H1 (cell line): ENCODE measurements around the gene SATL1. TPM values are rescaled to one million over a fixed set of nuclear protein-coding genes. Genes with fewer than 3 reads are reported as not detected.

ENCODE experiments used
- ASH2L ChIP-seq: fragments of 200-600, 300-600 bp; sonication (generic); IDR thresholded peaks from one replicate; pipeline ENCODE4 v1.7.1; 2017; ENCODE audit warnings: low read length
- BACH1 ChIP-seq: IDR thresholded peaks from 2 replicates; pipeline ENCODE4 v1.6.1; 2012; ENCODE audit warnings: low read length, improper control_type of control experiment
- CBX8 ChIP-seq: fragments of 300-800, 300-1000 bp; sonication (generic); IDR thresholded peaks from 2 replicates; pipeline ENCODE4 v1.7.1; 2016; ENCODE audit warnings: low read depth, low read length, borderline replicate concordance
- CEBPB ChIP-seq: IDR thresholded peaks from 2 replicates; pipeline ENCODE4 v1.6.1; 2012; ENCODE audit warnings: low read depth, low read length
- CHD1 ChIP-seq: IDR thresholded peaks from 2 replicates; pipeline ENCODE4 v1.6.1; 2012; ENCODE audit warnings: low read depth, low read length, improper control_type of control experiment
- CREB1 ChIP-seq: IDR thresholded peaks from 2 replicates; pipeline ENCODE4 v1.6.1; 2012; ENCODE audit warnings: inconsistent platforms
- HDAC2 ChIP-seq, 2 experiments: fragments of 300-600 bp in 1 of 2; sonication (generic) in 1 of 2; IDR thresholded peaks; 2 replicates each; pipeline ENCODE4 v1.6.1; 2011 to 2012; ENCODE audit warnings: low read depth in 2 of 2, low read length in 2 of 2, mild to moderate bottlenecking in 2 of 2, moderate library complexity in 2 of 2, borderline replicate concordance in 1 of 2, inconsistent platforms in 1 of 2
- MAFK ChIP-seq: IDR thresholded peaks from 2 replicates; pipeline ENCODE4 v1.6.1; 2012; ENCODE audit warnings: low read depth, mild to moderate bottlenecking, improper control_type of control experiment, low read length
- NRF1 ChIP-seq: IDR thresholded peaks from 2 replicates; pipeline ENCODE4 v1.6.1; 2011; ENCODE audit warnings: mild to moderate bottlenecking, low read depth, low read length, improper control_type of control experiment
- PHF8 ChIP-seq: fragments of 200-600 bp; sonication (generic); conservative IDR thresholded peaks from 2 replicates; pipeline ENCODE4 v1.7.1; 2012; ENCODE audit warnings: low read depth, mild to moderate bottlenecking, inconsistent platforms, low read length, moderate library complexity
- POU5F1 ChIP-seq: IDR thresholded peaks from 2 replicates; pipeline ENCODE4 v1.6.1; 2011; ENCODE audit warnings: low read depth, mild to moderate bottlenecking, low read length, moderate library complexity
- RBBP5 ChIP-seq: IDR thresholded peaks from 2 replicates; pipeline ENCODE4 v1.7.1; 2012; ENCODE audit warnings: low read depth, mild to moderate bottlenecking, inconsistent platforms, low read length, moderate library complexity, borderline replicate concordance
- SAP30 ChIP-seq: fragments of 300-600 bp; sonication (generic); IDR thresholded peaks from 2 replicates; pipeline ENCODE4 v1.7.1; 2012; ENCODE audit warnings: low read length, moderate library complexity, mild to moderate bottlenecking, inconsistent platforms; ENCODE audit not compliant: insufficient read depth, insufficient replicate concordance
- SIN3A ChIP-seq, 2 experiments: IDR thresholded peaks in 1 of 2; conservative IDR thresholded peaks in 1 of 2; 2 replicates each; pipeline ENCODE4 v1.6.1; 2011 to 2012; ENCODE audit warnings: low read length in 2 of 2, improper control_type of control experiment in 1 of 2, low read depth in 1 of 2, mild to moderate bottlenecking in 1 of 2
- SP4 ChIP-seq: IDR thresholded peaks from 2 replicates; pipeline ENCODE4 v1.6.1; 2012; ENCODE audit warnings: low read length, inconsistent platforms
- SUZ12 ChIP-seq: fragments of 200-600 bp; sonication (generic); IDR thresholded peaks from 2 replicates; pipeline ENCODE4 v1.6.1; 2012; ENCODE audit warnings: mild to moderate bottlenecking, inconsistent platforms, low read length, moderate library complexity, mixed read lengths
- TAF1 ChIP-seq: IDR thresholded peaks from 2 replicates; pipeline ENCODE4 v1.6.1; 2011; ENCODE audit warnings: mild to moderate bottlenecking, low read depth, low read length
- TAF7 ChIP-seq: optimal IDR thresholded peaks from 2 replicates; pipeline ENCODE3; 2011; ENCODE audit warnings: low read depth, mild to moderate bottlenecking, inconsistent platforms, low read length, moderate library complexity, borderline replicate concordance
- TEAD4 ChIP-seq: IDR thresholded peaks from 2 replicates; pipeline ENCODE4 v1.6.1; 2012; ENCODE audit warnings: low read depth, low read length, inconsistent platforms, mixed read lengths
- polyA plus RNA-seq, 7 experiments: library from polyadenylated mRNA; depleted of rRNA in 3 of 7; stranded (reverse) in 5 of 7; unstranded in 2 of 7; fragments of >200 nt in 5 of 7; fragments of 200-250 nt in 2 of 7; gene quantifications; 1 replicate in 5 of 7; 2 replicates in 1 of 7; 4 replicates in 1 of 7; pipeline versions ENCODE4 v1.2.1 to v1.2.3, GENCODE V29; 2011 to 2013; ENCODE audit warnings: missing spikeins in 2 of 7, mixed read lengths in 2 of 7
- total RNA-seq: library from RNA; stranded (reverse); fragmentation: NEBNext Ultra II Directional; extraction: Animal tissue kit (Norgen Biotek cat#: 25700); gene quantifications from 2 replicates; pipeline ENCODE4 v1.2.1, GENCODE V29; 2021
- TF ChIP-seq, protein P1 (sequence below): IDR thresholded peaks from 2 replicates; pipeline ENCODE4 v1.6.1; 2012; ENCODE audit warnings: inconsistent platforms
- TF ChIP-seq, protein P2 (sequence below): IDR thresholded peaks from 2 replicates; pipeline ENCODE4 v1.6.1; 2011; ENCODE audit warnings: low read depth, mild to moderate bottlenecking, low read length; ENCODE audit not compliant: insufficient read depth

Gene SATL1
- total and polyA plus RNA-seq, 2 of the 8 experiments (the other 6 are each of a cell fraction or from before 2014, with no cell fraction given) = 0.06 to 0.17 TPM

DNA sequence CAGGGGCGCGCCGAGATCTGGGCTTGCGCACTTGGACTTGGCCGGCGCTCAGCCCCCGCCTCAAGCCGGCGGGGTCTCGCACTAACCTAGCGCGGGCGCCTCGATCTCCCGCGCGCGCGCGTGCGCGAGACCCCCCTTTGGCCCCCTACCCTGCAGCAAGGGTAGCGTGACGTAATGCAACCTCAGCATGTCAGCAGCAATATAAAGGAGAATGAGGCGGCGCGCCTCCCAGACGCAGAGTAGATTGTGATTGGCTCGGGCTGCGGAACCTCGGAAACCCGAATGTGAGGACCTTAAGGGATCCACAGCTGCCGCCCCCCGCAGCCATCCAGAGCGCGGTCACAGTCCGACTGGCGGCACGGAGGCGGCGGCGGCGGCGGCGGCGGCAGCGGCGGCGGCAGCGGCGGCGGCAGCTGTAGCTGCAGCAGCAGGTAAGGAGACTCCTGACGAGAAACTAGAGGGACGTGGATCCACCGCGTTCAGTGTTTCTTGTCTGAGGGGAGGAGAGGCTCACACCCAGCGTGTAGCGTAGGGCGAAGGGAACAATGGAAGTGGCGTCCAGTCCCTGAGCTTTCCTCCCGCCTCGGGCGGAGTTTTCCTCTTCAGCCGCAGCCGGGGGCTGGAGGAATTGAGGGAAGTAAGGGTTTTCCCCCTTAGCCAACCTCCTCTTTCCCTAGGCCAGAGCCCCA is at the start of gene SATL1, which contains the start of gene ZNF711 (continued):
- TF ChIP-seq, protein P1, sequence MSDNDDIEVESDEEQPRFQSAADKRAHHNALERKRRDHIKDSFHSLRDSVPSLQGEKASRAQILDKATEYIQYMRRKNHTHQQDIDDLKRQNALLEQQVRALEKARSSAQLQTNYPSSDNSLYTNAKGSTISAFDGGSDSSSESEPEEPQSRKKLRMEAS = no peak
- peak; percentile 14; the same call in 1 of the 2 replicates for TF ChIP-seq CEBPB
- no peak for TF ChIP-seq SUZ12
- TF ChIP-seq PHF8 = peak; percentile 56
- TF ChIP-seq TAF7 = peak; percentile 11
- 0 out of 4 replicates have a peak, but pooled peaks of 1 of the 2 experiments have one; percentile 13 for TF ChIP-seq SIN3A (conservative IDR thresholded peaks at IDR 0.05 in 1 of 2, IDR thresholded peaks at IDR 0.05 in 1 of 2; ENCODE audit: low read depth in 1 of 2, low read length in 2 of 2)
- TF ChIP-seq BACH1 = 0 out of 2 replicates have a peak, but pooled peaks have one; percentile 21
- TF ChIP-seq, protein P2, sequence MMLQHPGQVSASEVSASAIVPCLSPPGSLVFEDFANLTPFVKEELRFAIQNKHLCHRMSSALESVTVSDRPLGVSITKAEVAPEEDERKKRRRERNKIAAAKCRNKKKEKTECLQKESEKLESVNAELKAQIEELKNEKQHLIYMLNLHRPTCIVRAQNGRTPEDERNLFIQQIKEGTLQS = no peak
- no peak for TF ChIP-seq SAP30
- no peak for TF ChIP-seq TEAD4
- no peak for TF ChIP-seq CBX8
- no peak for TF ChIP-seq POU5F1
- peak; percentile 14; the same call in 1 of the 2 replicates for TF ChIP-seq MAFK
- TF ChIP-seq TAF1 = peak; percentile 78
- peak; percentile 72; the same call in 1 of the 2 replicates for TF ChIP-seq RBBP5
- peak; percentile 47 for TF ChIP-seq NRF1
- no peak for TF ChIP-seq SP4
- TF ChIP-seq CREB1 = peak; percentile 88
- no peak for TF ChIP-seq CHD1
- TF ChIP-seq ASH2L = no peak
- TF ChIP-seq HDAC2 (IDR thresholded peaks at IDR 0.05; ENCODE audit: borderline replicate concordance in 1 of 2, low read depth in 2 of 2, low read length in 2 of 2) = 0 out of 4 replicates have a peak, but pooled peaks of 1 of the 2 experiments have one; percentile 51
